ENCODE data around the gene CORIN. TPM values are rescaled to one million over a fixed set of nuclear protein-coding genes. Genes with fewer than 3 reads are reported as not detected.
A peak's percentile ranks its signal among the peaks of the same experiment; 100 is the strongest.

Gene CORIN, protein sequence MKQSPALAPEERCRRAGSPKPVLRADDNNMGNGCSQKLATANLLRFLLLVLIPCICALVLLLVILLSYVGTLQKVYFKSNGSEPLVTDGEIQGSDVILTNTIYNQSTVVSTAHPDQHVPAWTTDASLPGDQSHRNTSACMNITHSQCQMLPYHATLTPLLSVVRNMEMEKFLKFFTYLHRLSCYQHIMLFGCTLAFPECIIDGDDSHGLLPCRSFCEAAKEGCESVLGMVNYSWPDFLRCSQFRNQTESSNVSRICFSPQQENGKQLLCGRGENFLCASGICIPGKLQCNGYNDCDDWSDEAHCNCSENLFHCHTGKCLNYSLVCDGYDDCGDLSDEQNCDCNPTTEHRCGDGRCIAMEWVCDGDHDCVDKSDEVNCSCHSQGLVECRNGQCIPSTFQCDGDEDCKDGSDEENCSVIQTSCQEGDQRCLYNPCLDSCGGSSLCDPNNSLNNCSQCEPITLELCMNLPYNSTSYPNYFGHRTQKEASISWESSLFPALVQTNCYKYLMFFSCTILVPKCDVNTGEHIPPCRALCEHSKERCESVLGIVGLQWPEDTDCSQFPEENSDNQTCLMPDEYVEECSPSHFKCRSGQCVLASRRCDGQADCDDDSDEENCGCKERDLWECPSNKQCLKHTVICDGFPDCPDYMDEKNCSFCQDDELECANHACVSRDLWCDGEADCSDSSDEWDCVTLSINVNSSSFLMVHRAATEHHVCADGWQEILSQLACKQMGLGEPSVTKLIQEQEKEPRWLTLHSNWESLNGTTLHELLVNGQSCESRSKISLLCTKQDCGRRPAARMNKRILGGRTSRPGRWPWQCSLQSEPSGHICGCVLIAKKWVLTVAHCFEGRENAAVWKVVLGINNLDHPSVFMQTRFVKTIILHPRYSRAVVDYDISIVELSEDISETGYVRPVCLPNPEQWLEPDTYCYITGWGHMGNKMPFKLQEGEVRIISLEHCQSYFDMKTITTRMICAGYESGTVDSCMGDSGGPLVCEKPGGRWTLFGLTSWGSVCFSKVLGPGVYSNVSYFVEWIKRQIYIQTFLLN
- 0.25 and 1.2 TPM in 2 replicates for polyA plus RNA-seq
- polyA minus RNA-seq, result 1.7 and 1.9 TPM in 2 replicates

DNA sequence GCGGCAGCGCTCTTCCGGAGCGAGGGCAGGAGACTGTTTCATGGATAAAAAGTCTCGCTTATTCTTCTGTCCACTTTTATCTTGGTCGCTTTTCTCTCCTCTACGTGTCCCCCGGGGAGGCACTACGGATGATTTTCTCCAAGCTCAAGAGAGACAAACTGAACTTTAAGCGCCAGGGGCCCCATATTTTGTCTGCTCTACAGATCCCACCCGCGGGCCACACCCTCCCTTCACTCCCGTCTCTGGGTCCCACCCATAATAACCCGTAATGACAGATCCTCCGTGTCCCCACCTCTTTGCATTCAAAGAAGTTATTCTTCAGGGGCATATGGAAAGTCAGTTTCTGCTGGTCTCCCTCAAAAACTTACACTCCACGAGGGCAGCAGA lies at the start of gene CORIN:
CORIN (minus strand) TSS at position 160 of the 387 bp plus-strand sequence; CDS start at position 42, 118 bp downstream.
- H3K27ac ChIP-seq (ENCODE audit: low read length), result no peak within 1 kb of the TSS

More for the DNA sequence above, at the start of gene CORIN:
- H3K9me3 ChIP-seq (ENCODE audit: low read length), result no peaks in the 10 kb centered on the region
- TF ChIP-seq MXI1 (conservative IDR thresholded peaks at IDR 0.05; ENCODE audit: poor library complexity, severe bottlenecking), result no peak
- TF ChIP-seq SMC3 (conservative IDR thresholded peaks at IDR 0.05; ENCODE audit: poor library complexity), result no peak
- TF ChIP-seq EZH2 (IDR thresholded peaks at IDR 0.05; ENCODE audit: borderline replicate concordance, insufficient read depth, low read length, poor library complexity, severe bottlenecking), result no peak
- no peak for TF ChIP-seq POLR2AphosphoS5 (IDR thresholded peaks at IDR 0.05)
- TF ChIP-seq EP300 (conservative IDR thresholded peaks at IDR 0.05; ENCODE audit: poor library complexity, severe bottlenecking), result no peak
- TF ChIP-seq TAF1 (IDR thresholded peaks at IDR 0.05; ENCODE audit: low read depth), result no peak
- TF ChIP-seq RAD21 (conservative IDR thresholded peaks at IDR 0.05), result no peak
- TF ChIP-seq, protein P1, sequence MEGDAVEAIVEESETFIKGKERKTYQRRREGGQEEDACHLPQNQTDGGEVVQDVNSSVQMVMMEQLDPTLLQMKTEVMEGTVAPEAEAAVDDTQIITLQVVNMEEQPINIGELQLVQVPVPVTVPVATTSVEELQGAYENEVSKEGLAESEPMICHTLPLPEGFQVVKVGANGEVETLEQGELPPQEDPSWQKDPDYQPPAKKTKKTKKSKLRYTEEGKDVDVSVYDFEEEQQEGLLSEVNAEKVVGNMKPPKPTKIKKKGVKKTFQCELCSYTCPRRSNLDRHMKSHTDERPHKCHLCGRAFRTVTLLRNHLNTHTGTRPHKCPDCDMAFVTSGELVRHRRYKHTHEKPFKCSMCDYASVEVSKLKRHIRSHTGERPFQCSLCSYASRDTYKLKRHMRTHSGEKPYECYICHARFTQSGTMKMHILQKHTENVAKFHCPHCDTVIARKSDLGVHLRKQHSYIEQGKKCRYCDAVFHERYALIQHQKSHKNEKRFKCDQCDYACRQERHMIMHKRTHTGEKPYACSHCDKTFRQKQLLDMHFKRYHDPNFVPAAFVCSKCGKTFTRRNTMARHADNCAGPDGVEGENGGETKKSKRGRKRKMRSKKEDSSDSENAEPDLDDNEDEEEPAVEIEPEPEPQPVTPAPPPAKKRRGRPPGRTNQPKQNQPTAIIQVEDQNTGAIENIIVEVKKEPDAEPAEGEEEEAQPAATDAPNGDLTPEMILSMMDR (IDR thresholded peaks at IDR 0.05; ENCODE audit: poor library complexity, severe bottlenecking), result no peak
- no peak for TF ChIP-seq REST (IDR thresholded peaks at IDR 0.05; ENCODE audit: borderline replicate concordance)
- H3F3A ChIP-seq (ENCODE audit: insufficient read depth, low read length, poor library complexity, severe bottlenecking), result no peaks in the 10 kb centered on the region
- peak within 1 kb of the TSS; percentile 18 for H3K4me2 ChIP-seq (ENCODE audit: low read length)
- no peaks in the 10 kb centered on the region for H3K9me2 ChIP-seq (ENCODE audit: insufficient read depth, low read length)
- H3K27me3 ChIP-seq (ENCODE audit: insufficient read depth, low read depth, low read length), result peaks cover 39% of the 10 kb centered on the region
- H2AFZ ChIP-seq (ENCODE audit: low read depth, low read length), result no peak within 1 kb of the TSS
- no peak within 1 kb of the TSS for H3K9ac ChIP-seq (ENCODE audit: low read length)
- H3K36me3 ChIP-seq (ENCODE audit: insufficient read depth, low read length), result peaks cover 5% of the 10 kb centered on the region
- H3K4me3 ChIP-seq (ENCODE audit: low read length), result peak within 1 kb of the TSS; percentile 61
- no peaks in the 10 kb centered on the region for H3K79me2 ChIP-seq (replicated peaks; ENCODE audit: insufficient read depth, low read length)
- H4K20me1 ChIP-seq (ENCODE audit: insufficient read depth), result no peaks in the 10 kb centered on the region
